GM12878 (cell line): ENCODE results near the gene LARP1B. TPM values are rescaled to one million over a fixed set of nuclear protein-coding genes. Genes with fewer than 3 reads are reported as not detected.

Experiments
- ATAC-seq: fragments of 200-7000 bp; cut with Tn5 transposase; 3 replicates; pipeline ENCODE4 v1.9.1; 2020; ENCODE audit warnings: mild to moderate bottlenecking, moderate library complexity
- BruUV-seq: library from RNA; stranded (reverse); fragments of 400-500 nt; replicated peaks from 2 replicates; lab custom pipeline; 2021; lab: Mats Ljungman, UMichigan
- CTCF ChIA-PET: fragments of 300-600 bp; sonication (Branson Sonifier 250); formaldehyde crosslinking; extraction: SDS; loops from one replicate; lab custom pipeline; 2021; ENCODE audit warnings: inconsistent platforms; lab: Yijun Ruan, JAX
- POLR2A ChIA-PET: fragments of 350-600 bp; formaldehyde crosslinking; extraction: SDS; loops from one replicate; lab custom pipeline; 2021; ENCODE audit warnings: inconsistent platforms; lab: Charles Lee
- RAD21 ChIA-PET: fragments of 300-600 bp; sonication (Branson Sonifier 250); formaldehyde crosslinking; loops from one replicate; lab custom pipeline; 2023; ENCODE audit warnings: antibody characterized with exemption; ENCODE audit not compliant: unreplicated experiment; lab: Charles Lee
- SMC1A ChIA-PET: fragments of 300-600 bp; sonication (Branson Sonifier 250); formaldehyde crosslinking; loops from one replicate; lab custom pipeline; 2023; ENCODE audit not compliant: unreplicated experiment, uncharacterized antibody; lab: Charles Lee
- DNase-seq: peaks from one replicate; pipeline ENCODE4 v3.0.0-alpha.2; 2011; ENCODE audit warnings: low read depth, low spot score
- FAIRE-seq: peaks from 3 replicates; lab custom pipeline; 2011; peaks lifted over from hg19 to GRCh38; lab: Jason Lieb, UNC
- H2AFZ ChIP-seq: 2 replicates; pipeline ENCODE4 v1.6.0; 2011; ENCODE audit warnings: low read depth, low read length, control low read depth; ENCODE audit not compliant: control insufficient read depth
- H3K27ac ChIP-seq: 2 replicates; pipeline ENCODE4 v1.5.1; 2011; ENCODE audit warnings: control low read depth; ENCODE audit not compliant: control insufficient read depth, insufficient read depth
- H3K27me3 ChIP-seq, 2 experiments: replicated peaks in 1 of 2; 2 replicates each; pipeline versions ENCODE4 v1.6.0 to v1.6.1; 2011; ENCODE audit warnings: low read length in 1 of 2; ENCODE audit not compliant: control insufficient read depth in 2 of 2, insufficient read depth in 2 of 2
- H3K36me3 ChIP-seq, 2 experiments: 2 replicates each; pipeline ENCODE4 v1.5.1; 2011; ENCODE audit warnings: low read length in 1 of 2; ENCODE audit not compliant: control insufficient read depth in 2 of 2, insufficient read depth in 2 of 2
- H3K4me1 ChIP-seq: 2 replicates; pipeline ENCODE4 v1.6.1; 2011; ENCODE audit warnings: mild to moderate bottlenecking, low read length, moderate library complexity, mixed read lengths; ENCODE audit not compliant: control insufficient read depth, insufficient read depth
- H3K4me2 ChIP-seq: 2 replicates; pipeline ENCODE4 v1.6.0; 2011; ENCODE audit warnings: control low read depth; ENCODE audit not compliant: control insufficient read depth, insufficient read depth
- H3K4me3 ChIP-seq: fragments of 200-600 bp; sonication (generic); 2 replicates; pipeline ENCODE4 v1.5.1; 2016
- H3K79me2 ChIP-seq: 2 replicates; pipeline ENCODE4 v1.6.0; 2011; ENCODE audit warnings: low read length; ENCODE audit not compliant: control insufficient read depth, insufficient read depth
- H3K9ac ChIP-seq: 2 replicates; pipeline ENCODE4 v1.8.0; 2011; ENCODE audit warnings: low read length, control low read depth, mixed read lengths; ENCODE audit not compliant: control insufficient read depth, insufficient read depth
- H3K9me3 ChIP-seq: replicated peaks from 3 replicates; pipeline ENCODE4 v1.5.1; 2011; ENCODE audit warnings: mild to moderate bottlenecking, low read length; ENCODE audit not compliant: control insufficient read depth, insufficient read depth
- H4K20me1 ChIP-seq: 2 replicates; pipeline ENCODE4 v1.6.0; 2011; ENCODE audit not compliant: control insufficient read depth, insufficient read depth
- BRCA1 ChIP-seq: IDR thresholded peaks from 2 replicates; pipeline ENCODE4 v1.6.1; 2011; ENCODE audit warnings: low read depth, low read length, improper control_type of control experiment
- CEBPB ChIP-seq, 2 experiments: fragments of 150-350 bp in 1 of 2; IDR thresholded peaks; 2 replicates each; pipeline ENCODE4 v1.6.1; 2012 to 2014; ENCODE audit warnings: low read depth in 2 of 2, low read length in 2 of 2, borderline replicate concordance in 1 of 2, inconsistent platforms in 1 of 2
- EGR1 ChIP-seq, 2 experiments: IDR thresholded peaks; 1 replicate in 1 of 2; 2 replicates in 1 of 2; pipeline ENCODE4 v1.6.1; 2011 to 2012; ENCODE audit warnings: low read depth in 2 of 2, low read length in 2 of 2, borderline replicate concordance in 1 of 2, mild to moderate bottlenecking in 1 of 2, moderate library complexity in 1 of 2
- EZH2 ChIP-seq: IDR thresholded peaks from 2 replicates; pipeline ENCODE4 v1.6.1; 2012; ENCODE audit warnings: low read depth, mild to moderate bottlenecking, control low read depth, inconsistent platforms, low read length, borderline replicate concordance; ENCODE audit not compliant: control insufficient read depth
- FOS ChIP-seq: IDR thresholded peaks from 3 replicates; pipeline ENCODE4 v1.6.1; 2011; ENCODE audit warnings: borderline replicate concordance; ENCODE audit not compliant: insufficient read length; ENCODE audit errors: extremely low read depth
- FOXK2 ChIP-seq: fragments of 450-650 bp; IDR thresholded peaks from 2 replicates; pipeline ENCODE4 v1.6.1; 2017; ENCODE audit warnings: mild to moderate bottlenecking, moderate library complexity
- HDGF ChIP-seq: fragments of 450-650 bp; IDR thresholded peaks from 2 replicates; pipeline ENCODE4 v1.6.1; 2016; ENCODE audit warnings: antibody characterized with exemption
- LARP7 ChIP-seq: fragments of 450-650 bp; IDR thresholded peaks from 2 replicates; pipeline ENCODE4 v1.6.1; 2017; ENCODE audit warnings: mild to moderate bottlenecking
- MTA2 ChIP-seq: fragments of 450-650 bp; IDR thresholded peaks from 2 replicates; pipeline ENCODE4 v1.6.1; 2016; ENCODE audit warnings: low read depth, mild to moderate bottlenecking, moderate library complexity
- MXI1 ChIP-seq: fragments of 150-350 bp; IDR thresholded peaks from 2 replicates; pipeline ENCODE4 v1.6.1; 2011; ENCODE audit warnings: low read depth, mild to moderate bottlenecking, inconsistent platforms, low read length, improper control_type of control experiment
- NFIC ChIP-seq: IDR thresholded peaks from 2 replicates; pipeline ENCODE4 v1.6.1; 2012; ENCODE audit warnings: low read depth, mild to moderate bottlenecking, inconsistent platforms, low read length, moderate library complexity
- NFXL1 ChIP-seq: fragments of 450-650 bp; IDR thresholded peaks from 2 replicates; pipeline ENCODE4 v1.6.1; 2017; ENCODE audit warnings: antibody characterized with exemption, mild to moderate bottlenecking, borderline replicate concordance
- NFYA ChIP-seq: IDR thresholded peaks from 2 replicates; pipeline ENCODE4 v1.6.1; 2011; ENCODE audit warnings: low read depth, mild to moderate bottlenecking, low read length, improper control_type of control experiment, borderline replicate concordance
- POLR2AphosphoS2 ChIP-seq: IDR thresholded peaks from 2 replicates; pipeline ENCODE4 v1.6.1; 2011; ENCODE audit warnings: low read depth, mild to moderate bottlenecking, low read length, improper control_type of control experiment, moderate library complexity
- RB1 ChIP-seq: fragments of 450-650 bp; formaldehyde crosslinking; IDR thresholded peaks from 2 replicates; pipeline ENCODE4 v1.6.1; 2017; ENCODE audit warnings: mild to moderate bottlenecking, borderline replicate concordance
- RCOR1 ChIP-seq: conservative IDR thresholded peaks from 2 replicates; pipeline ENCODE4 v1.6.1; 2012; ENCODE audit warnings: low read depth, low read length, improper control_type of control experiment
- SMAD5 ChIP-seq: IDR thresholded peaks from 2 replicates; pipeline ENCODE4 v1.6.1; 2016; ENCODE audit warnings: antibody characterized with exemption, low read depth
- SMC3 ChIP-seq: IDR thresholded peaks from 2 replicates; pipeline ENCODE4 v1.6.1; 2011; ENCODE audit warnings: low read length, improper control_type of control experiment, borderline replicate concordance
- STAT1 ChIP-seq: fragments of 450-650 bp; conservative IDR thresholded peaks from 2 replicates; pipeline ENCODE4 v1.6.1; 2014; ENCODE audit warnings: antibody characterized with exemption, mild to moderate bottlenecking
- TAF1 ChIP-seq: IDR thresholded peaks from 2 replicates; pipeline ENCODE4 v1.6.1; 2011; ENCODE audit warnings: mild to moderate bottlenecking, low read depth, low read length, borderline replicate concordance
- ZNF217 ChIP-seq: fragments of 450-650 bp; IDR thresholded peaks from 2 replicates; pipeline ENCODE4 v1.6.1; 2017; ENCODE audit warnings: antibody characterized with exemption, mild to moderate bottlenecking
- ZNF274 ChIP-seq: IDR thresholded peaks from one replicate; pipeline ENCODE4 v1.8.0; 2011; ENCODE audit not compliant: insufficient read length, insufficient read depth
- ZSCAN29 ChIP-seq: fragments of 450-650 bp; IDR thresholded peaks from 2 replicates; pipeline ENCODE4 v1.6.1; 2017; ENCODE audit warnings: mild to moderate bottlenecking, moderate library complexity
- WGBS: methylation state at CpG from one replicate; pipeline ENCODE4 v1.1.6; 2016; ENCODE audit warnings: low lambda C conversion rate; ENCODE audit not compliant: insufficient replicate concordance, insufficient coverage; ENCODE audit errors: missing lambda C conversion rate; 5-methylcytosine and 5-hydroxymethylcytosine counted together
- in situ Hi-C: fragments of 300-500 bp; cut with MboI; formaldehyde crosslinking; loops from 9 replicates; pipeline ENCODE4 v1.14.3; 2018; ENCODE audit warnings: mixed read lengths
- intact Hi-C: fragments of 100-400 bp; cut with micrococcal nuclease; formaldehyde crosslinking; loops from one replicate; pipeline ENCODE4 v1.14.2; 2022; ENCODE audit not compliant: unreplicated experiment
- polyA plus RNA-seq, 11 experiments: library from polyadenylated mRNA; depleted of rRNA in 4 of 11; unstranded in 6 of 11; stranded (reverse) in 5 of 11; fragments of >200 nt; fragmentation: Nextera tagmentation in 4 of 11; fragmentation: Illumina TruSeq in 1 of 11; extraction: Ambion mirVana in 4 of 11; extraction: Trizol in 1 of 11; gene quantifications; 1 replicate in 1 of 11; 2 replicates in 10 of 11; pipeline versions ENCODE4 v1.2.1 to v1.2.3, GENCODE V29; 2011 to 2016; ENCODE audit warnings: inconsistent platforms in 2 of 11, missing spikeins in 2 of 11, low read depth in 1 of 11
- total RNA-seq, 4 experiments: library from RNA; depleted of rRNA in 3 of 4; stranded (reverse); fragments of >200 nt in 3 of 4; fragmentation: Illumina TruSeq in 1 of 4; extraction: Trizol in 1 of 4; gene quantifications; 2 replicates each; pipeline versions ENCODE4 v1.2.1 to v1.2.3, GENCODE V29; 2013 to 2021
- TF ChIP-seq, protein P1 (sequence below): fragments of 450-650 bp; IDR thresholded peaks from 2 replicates; pipeline ENCODE4 v1.6.1; 2014; ENCODE audit warnings: mild to moderate bottlenecking
- TF ChIP-seq, protein P2 (sequence below): IDR thresholded peaks from 2 replicates; pipeline ENCODE4 v1.6.1; 2012; ENCODE audit warnings: low read depth, low read length, improper control_type of control experiment

The LARP1B gene
- total and polyA plus RNA-seq, 10 of the 15 experiments (the other 5 are each of a cell fraction or from before 2014, with no cell fraction given): 9.2 to 30.9 (median 14.7) TPM

DNA sequence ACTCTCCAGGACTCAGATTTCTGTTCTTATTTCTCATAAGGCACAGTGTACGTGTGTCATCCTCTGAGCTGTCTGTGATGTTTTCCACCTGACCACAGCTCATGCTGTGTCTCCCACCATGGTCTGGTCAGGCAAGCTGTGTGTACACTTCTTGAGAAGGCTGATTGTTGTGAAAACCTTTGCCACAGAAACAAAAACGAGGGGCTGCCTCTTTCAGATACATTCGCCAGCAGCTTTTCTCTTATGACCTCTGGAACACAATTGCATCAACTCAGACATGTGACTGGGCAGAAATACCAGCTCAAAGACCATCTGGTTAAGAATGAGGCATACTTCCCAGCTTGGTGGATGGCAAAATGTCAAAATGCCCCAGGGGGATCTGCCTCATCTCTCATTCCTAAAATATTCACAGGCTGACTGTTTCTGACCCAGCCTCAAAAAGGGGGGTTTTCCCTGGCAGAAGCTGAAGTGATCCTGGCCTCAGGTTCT, 180.4 kb downstream of the LARP1B start (continued):
- TF ChIP-seq NFIC: no peak
- TF ChIP-seq NFXL1: no peak
- no peak for TF ChIP-seq TAF1
- TF ChIP-seq LARP7: no peak
- no peak for TF ChIP-seq CEBPB (IDR thresholded peaks at IDR 0.05; ENCODE audit: borderline replicate concordance in 1 of 2, low read depth in 2 of 2, low read length in 2 of 2)
- TF ChIP-seq SMAD5: no peak
- TF ChIP-seq MTA2: no peak
- TF ChIP-seq RB1: no peak
- TF ChIP-seq POLR2AphosphoS2: no peak
- TF ChIP-seq FOXK2: no peak
- TF ChIP-seq SMC3: no peak
- TF ChIP-seq EGR1 (IDR thresholded peaks at IDR 0.05; ENCODE audit: borderline replicate concordance in 1 of 2, low read depth in 2 of 2, low read length in 2 of 2): no peak

DNA sequence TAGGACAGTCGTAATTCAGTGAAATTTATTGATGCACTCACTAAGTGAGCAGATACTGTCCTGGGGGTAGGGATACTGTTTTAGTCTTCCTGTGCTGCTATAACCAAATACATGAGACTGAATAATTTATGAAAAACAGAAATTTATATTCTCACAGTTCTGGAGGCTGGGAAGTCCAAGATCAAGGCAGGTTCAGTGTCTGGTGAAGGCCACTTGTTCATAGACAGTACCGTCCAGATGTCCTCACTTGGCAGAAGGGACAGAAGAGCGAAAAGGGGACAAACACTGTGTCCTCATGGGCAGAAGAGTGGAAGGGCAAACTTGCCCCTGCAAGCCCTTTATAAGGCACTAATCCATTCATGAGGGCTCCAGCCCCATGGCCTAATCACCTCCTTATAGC, 180.9 kb downstream of the LARP1B start:
- no peak for FAIRE-seq
- CTCF ChIA-PET: interaction anchor here (1.0 kb wide), 1 partner anchor 17 kb away, joined by 3 read pairs; no protein-coding TSS in a partner anchor
- no peak overlapping the region for H2AFZ ChIP-seq
- TF ChIP-seq SMC3: no peak
- no peak for TF ChIP-seq ZNF274
- no peak for TF ChIP-seq ZSCAN29
- TF ChIP-seq RCOR1: no peak
- TF ChIP-seq HDGF: no peak
- TF ChIP-seq NFXL1: no peak
- no peak for TF ChIP-seq BRCA1
- TF ChIP-seq EZH2: no peak
- no peak for TF ChIP-seq MXI1
- no peak for TF ChIP-seq STAT1
- no peak for TF ChIP-seq FOS
- TF ChIP-seq, protein P1, sequence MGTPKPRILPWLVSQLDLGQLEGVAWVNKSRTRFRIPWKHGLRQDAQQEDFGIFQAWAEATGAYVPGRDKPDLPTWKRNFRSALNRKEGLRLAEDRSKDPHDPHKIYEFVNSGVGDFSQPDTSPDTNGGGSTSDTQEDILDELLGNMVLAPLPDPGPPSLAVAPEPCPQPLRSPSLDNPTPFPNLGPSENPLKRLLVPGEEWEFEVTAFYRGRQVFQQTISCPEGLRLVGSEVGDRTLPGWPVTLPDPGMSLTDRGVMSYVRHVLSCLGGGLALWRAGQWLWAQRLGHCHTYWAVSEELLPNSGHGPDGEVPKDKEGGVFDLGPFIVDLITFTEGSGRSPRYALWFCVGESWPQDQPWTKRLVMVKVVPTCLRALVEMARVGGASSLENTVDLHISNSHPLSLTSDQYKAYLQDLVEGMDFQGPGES: no peak
- no peak for TF ChIP-seq NFYA
- TF ChIP-seq, protein P2, sequence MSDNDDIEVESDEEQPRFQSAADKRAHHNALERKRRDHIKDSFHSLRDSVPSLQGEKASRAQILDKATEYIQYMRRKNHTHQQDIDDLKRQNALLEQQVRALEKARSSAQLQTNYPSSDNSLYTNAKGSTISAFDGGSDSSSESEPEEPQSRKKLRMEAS: no peak
- no peak for TF ChIP-seq ZNF217

More for the DNA sequence above, 180.9 kb downstream of the LARP1B start:
- Histone ChIP-seq H3K79me2 (no peaks in the 10 kb centered on the region), H3K4me1 (no peaks in the 10 kb centered on the region), H3K36me3 (no peaks in the 10 kb centered on the region), H3K9me3 (no peaks in the 10 kb centered on the region), H3K27me3 (no peaks in the 10 kb centered on the region), H3K4me2 (no peak overlapping the region), H4K20me1 (no peaks in the 10 kb centered on the region), H3K9ac (no peak overlapping the region), H3K27ac (no peak overlapping the region), H3K4me3 (no peak overlapping the region)
- ATAC-seq (no peak), DNase-seq (no peak)
- ChIA-PET RAD21 (interaction anchor here (0.5 kb wide), 1 partner anchor 1111 kb away, joined by 3 read pairs; no protein-coding TSS in a partner anchor), POLR2A (no interaction called here), SMC1A (no interaction called here)
- BruUV-seq: no TSS peak
- intact Hi-C loops: no loop called here
- in situ Hi-C loops: no loop called here
- WGBS: 79% methylated on average over 3 of the region's 3 CpGs
